Measurements from ENCODE around the gene DHX9. TPM values are rescaled to one million over a fixed set of nuclear protein-coding genes. Genes with fewer than 3 reads are reported as not detected.

Gene DHX9
- total RNA-seq, 4 donors from 2014 or later = 29.5 to 84.0 (median 65.8) TPM

DNA sequence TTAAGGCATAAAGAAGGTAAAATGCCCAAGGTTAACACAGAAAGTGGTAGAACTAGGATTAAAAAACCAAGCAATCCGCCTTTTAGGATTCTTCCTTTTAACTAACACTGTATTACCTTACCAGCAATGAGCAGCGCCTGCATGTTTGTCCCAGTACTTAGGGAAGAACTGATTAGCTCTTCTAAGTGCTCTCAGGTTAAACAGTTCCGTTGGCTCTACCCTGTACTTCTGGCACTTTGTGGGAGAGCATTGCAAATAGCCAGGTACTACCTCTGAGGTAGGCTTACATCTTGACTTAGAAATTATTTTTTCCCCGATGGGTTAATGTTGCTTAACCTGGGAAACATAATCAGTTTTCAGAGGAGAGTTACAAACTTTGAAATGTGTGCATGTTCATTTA, 21.5 kb downstream of the DHX9 start:
- DNase-seq = no peak
- in situ Hi-C loops (cut with MboI; ENCODE audit: low pct_ligation_motif_present in 1 of 4, low pct_unique_long_range_greater_than_20kb in 1 of 4, low sequenced_read_pairs in 3 of 4) (loop anchor here in 2 of 4 donors (25.0 kb wide), 1 partner anchor 1852 kb away; no protein-coding TSS in a partner anchor), intact Hi-C loops (cut with DNase I; ENCODE audit: low total_unique reads) (no loop called here)
- peaks cover 0 to 96% (median 48%) of the 10 kb centered on the region in 4 donors for H3K36me3 ChIP-seq
- no peak for TF ChIP-seq EP300 (IDR thresholded peaks at IDR 0.05; ENCODE audit: low read depth)
- TF ChIP-seq, protein P1, sequence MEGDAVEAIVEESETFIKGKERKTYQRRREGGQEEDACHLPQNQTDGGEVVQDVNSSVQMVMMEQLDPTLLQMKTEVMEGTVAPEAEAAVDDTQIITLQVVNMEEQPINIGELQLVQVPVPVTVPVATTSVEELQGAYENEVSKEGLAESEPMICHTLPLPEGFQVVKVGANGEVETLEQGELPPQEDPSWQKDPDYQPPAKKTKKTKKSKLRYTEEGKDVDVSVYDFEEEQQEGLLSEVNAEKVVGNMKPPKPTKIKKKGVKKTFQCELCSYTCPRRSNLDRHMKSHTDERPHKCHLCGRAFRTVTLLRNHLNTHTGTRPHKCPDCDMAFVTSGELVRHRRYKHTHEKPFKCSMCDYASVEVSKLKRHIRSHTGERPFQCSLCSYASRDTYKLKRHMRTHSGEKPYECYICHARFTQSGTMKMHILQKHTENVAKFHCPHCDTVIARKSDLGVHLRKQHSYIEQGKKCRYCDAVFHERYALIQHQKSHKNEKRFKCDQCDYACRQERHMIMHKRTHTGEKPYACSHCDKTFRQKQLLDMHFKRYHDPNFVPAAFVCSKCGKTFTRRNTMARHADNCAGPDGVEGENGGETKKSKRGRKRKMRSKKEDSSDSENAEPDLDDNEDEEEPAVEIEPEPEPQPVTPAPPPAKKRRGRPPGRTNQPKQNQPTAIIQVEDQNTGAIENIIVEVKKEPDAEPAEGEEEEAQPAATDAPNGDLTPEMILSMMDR (IDR thresholded peaks at IDR 0.05) = no peak
- no peak for TF ChIP-seq POLR2AphosphoS5 (IDR thresholded peaks at IDR 0.05)
- TF ChIP-seq POLR2A (IDR thresholded peaks at IDR 0.05) = no peak
- H3K27ac ChIP-seq = no peak overlapping the region
- H3K4me3 ChIP-seq = no peak overlapping the region
- H3K9me3 ChIP-seq = no peaks in the 10 kb centered on the region
- WGBS, 2 donors (ENCODE audit: low coverage in 1 of 2) = 91 to 96% methylated on average over 4 of the region's 4 CpGs
- no peaks in the 10 kb centered on the region for H3K27me3 ChIP-seq
- no peaks in the 10 kb centered on the region for H3K4me1 ChIP-seq

DNA sequence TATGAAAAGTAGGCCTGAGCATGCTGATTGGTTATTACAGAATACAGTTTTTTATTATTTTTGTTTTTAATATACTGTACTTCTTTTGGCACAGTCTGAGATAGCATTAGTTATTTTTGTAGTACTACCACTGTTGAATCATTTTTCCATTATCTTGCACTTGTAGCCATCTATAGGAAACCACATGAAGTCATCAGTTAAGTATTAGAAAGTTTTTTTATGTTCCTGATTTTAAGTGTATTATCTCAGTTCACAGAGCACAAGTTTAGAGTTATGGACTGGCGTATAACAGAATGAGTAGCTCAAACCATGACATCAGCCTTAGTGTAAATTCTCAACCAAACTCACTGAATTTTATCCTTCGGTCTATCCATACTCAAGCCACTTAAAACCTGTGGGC, 22.8 kb downstream of the DHX9 start:
- H3K27me3 ChIP-seq = no peaks in the 10 kb centered on the region
- no peak overlapping the region for H3K4me3 ChIP-seq
- H3K36me3 ChIP-seq = peaks cover 0 to 95% (median 48%) of the 10 kb centered on the region in 4 donors
- H3K4me1 ChIP-seq = no peaks in the 10 kb centered on the region
- TF ChIP-seq POLR2AphosphoS5 (IDR thresholded peaks at IDR 0.05) (no peak), POLR2A (IDR thresholded peaks at IDR 0.05) (no peak), EP300 (IDR thresholded peaks at IDR 0.05; ENCODE audit: low read depth) (no peak)
- TF ChIP-seq, protein P1 (IDR thresholded peaks at IDR 0.05) = no peak
- no peaks in the 10 kb centered on the region for H3K9me3 ChIP-seq
- 92% methylated on average over 2 of the region's 2 CpGs for WGBS, 2 donors (ENCODE audit: low coverage in 1 of 2)
- in situ Hi-C loops (cut with MboI; ENCODE audit: low pct_ligation_motif_present in 1 of 4, low pct_unique_long_range_greater_than_20kb in 1 of 4, low sequenced_read_pairs in 3 of 4) (loop anchor here in 2 of 4 donors (25.0 kb wide), 1 partner anchor 1850 kb away; no protein-coding TSS in a partner anchor), intact Hi-C loops (cut with DNase I; ENCODE audit: low total_unique reads) (no loop called here)
- H3K27ac ChIP-seq = no peak overlapping the region
- DNase-seq = no peak

DNA sequence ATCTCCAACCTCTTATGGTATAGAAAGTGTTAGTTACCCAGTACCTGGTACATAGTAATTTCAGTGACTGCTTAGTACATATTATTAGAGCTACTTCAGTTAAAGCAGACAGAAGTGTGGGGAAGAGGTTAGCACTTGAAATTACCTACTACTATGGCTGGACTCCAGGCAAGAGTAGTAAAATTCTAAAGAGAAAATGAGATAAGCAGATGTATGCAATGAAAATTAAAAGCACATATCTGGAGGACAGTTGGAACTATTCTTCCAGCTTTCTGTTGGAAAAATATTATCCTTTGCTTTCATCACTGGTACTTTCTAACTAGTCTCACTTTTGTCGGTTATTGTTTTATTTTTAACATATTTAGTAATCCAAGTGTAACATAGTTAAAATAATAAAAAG, 23.7 kb downstream of the DHX9 start:
- intact Hi-C loops (cut with DNase I; ENCODE audit: low total_unique reads) = no loop called here
- Histone ChIP-seq H3K27me3 (no peaks in the 10 kb centered on the region), H3K4me3 (no peak overlapping the region), H3K4me1 (no peaks in the 10 kb centered on the region), H3K9me3 (no peaks in the 10 kb centered on the region), H3K36me3 (peaks cover 0 to 95% (median 48%) of the 10 kb centered on the region in 4 donors), H3K27ac (no peak overlapping the region)
- WGBS, 2 donors (ENCODE audit: low coverage in 1 of 2) = 92 to 94% methylated on average over 1 of the region's 1 CpG
- TF ChIP-seq, protein P1 (IDR thresholded peaks at IDR 0.05) = no peak
- TF ChIP-seq POLR2AphosphoS5 (IDR thresholded peaks at IDR 0.05) = no peak
- no peak for TF ChIP-seq POLR2A (IDR thresholded peaks at IDR 0.05)
- TF ChIP-seq EP300 (IDR thresholded peaks at IDR 0.05; ENCODE audit: low read depth) = no peak
- DNase-seq = no peak
- in situ Hi-C loops (cut with MboI; ENCODE audit: low pct_ligation_motif_present in 1 of 4, low pct_unique_long_range_greater_than_20kb in 1 of 4, low sequenced_read_pairs in 3 of 4) = loop anchor here in 2 of 4 donors (25.0 kb wide), 1 partner anchor 1849 kb away; no protein-coding TSS in a partner anchor

DNA sequence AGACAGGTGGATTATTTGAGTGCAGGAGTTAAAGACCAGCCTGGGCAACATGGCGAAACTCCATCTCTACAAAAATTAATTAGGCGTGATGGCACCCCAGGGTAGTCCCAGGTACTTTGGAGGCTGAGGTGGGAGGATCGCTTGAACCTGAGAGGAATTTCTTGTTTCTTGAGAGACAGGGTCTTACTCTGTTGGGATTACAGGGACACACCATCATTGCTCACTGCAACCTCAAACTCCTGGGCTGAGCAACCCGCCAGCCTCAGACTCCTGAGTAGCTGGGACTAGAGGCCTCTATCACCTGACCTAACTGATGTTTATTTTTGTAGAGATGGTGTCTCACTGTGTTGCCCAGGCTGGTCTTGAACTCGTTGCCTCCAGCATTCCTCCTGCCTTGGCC, 24.8 kb downstream of the DHX9 start:
- no peak overlapping the region for H3K27ac ChIP-seq
- in situ Hi-C loops (cut with MboI; ENCODE audit: low pct_ligation_motif_present in 1 of 4, low pct_unique_long_range_greater_than_20kb in 1 of 4, low sequenced_read_pairs in 3 of 4) = loop anchor here in 2 of 4 donors (25.0 kb wide), 1 partner anchor 1848 kb away; no protein-coding TSS in a partner anchor
- intact Hi-C loops (cut with DNase I; ENCODE audit: low total_unique reads) = no loop called here
- 92 to 100% methylated on average over 2 to 5 of the region's 5 CpGs for WGBS, 2 donors (ENCODE audit: low coverage in 1 of 2)
- no peaks in the 10 kb centered on the region for H3K27me3 ChIP-seq
- H3K4me1 ChIP-seq = no peaks in the 10 kb centered on the region
- no peak overlapping the region for H3K4me3 ChIP-seq
- DNase-seq = no peak
- H3K36me3 ChIP-seq = peaks cover 0 to 95% (median 47%) of the 10 kb centered on the region in 4 donors
- TF ChIP-seq, protein P1 (IDR thresholded peaks at IDR 0.05) = no peak
- no peak for TF ChIP-seq POLR2AphosphoS5 (IDR thresholded peaks at IDR 0.05)
- no peak for TF ChIP-seq EP300 (IDR thresholded peaks at IDR 0.05; ENCODE audit: low read depth)
- no peak for TF ChIP-seq POLR2A (IDR thresholded peaks at IDR 0.05)
- H3K9me3 ChIP-seq = no peaks in the 10 kb centered on the region
